Peyer's patch (tissue), 4 donors: Measurements from ENCODE around the gene ELMO1. TPM values are rescaled to one million over a fixed set of nuclear protein-coding genes. Genes with fewer than 3 reads are reported as not detected.

Experiments
- DNase-seq, 3 donors: peaks; one replicate each; pipeline ENCODE4 v3.0.0-alpha.2; 2017 to 2019
- H3K27ac ChIP-seq, 4 donors: fragments of 200-600 bp; sonication (generic); one replicate each; pipeline ENCODE4 v1.5.1; 2016 to 2019
- H3K27me3 ChIP-seq, 2 donors: fragments of 200-600 bp; sonication (generic); one replicate each; pipeline ENCODE4 v1.5.1; 2019
- H3K36me3 ChIP-seq, 3 donors: fragments of 200-600 bp; sonication (generic); one replicate each; pipeline ENCODE4 v1.5.1; 2016 to 2019
- H3K4me1 ChIP-seq, 4 donors: fragments of 200-600 bp; sonication (generic); one replicate each; pipeline ENCODE4 v1.5.1; 2016 to 2019
- H3K4me3 ChIP-seq, 4 donors: fragments of 200-600 bp; sonication (generic); 1 replicate in 3 of 4; 2 replicates in 1 of 4; pipeline ENCODE4 v1.5.1; 2016 to 2019; ENCODE audit warnings: mild to moderate bottlenecking in 1 of 4
- H3K9me3 ChIP-seq, 4 donors: fragments of 200-600 bp; sonication (generic); one replicate each; pipeline ENCODE4 v1.5.1; 2016 to 2019; ENCODE audit warnings: mild to moderate bottlenecking in 1 of 4
- POLR2A ChIP-seq, 2 donors: fragments of 450-650 bp; IDR thresholded peaks; one replicate each; pipeline ENCODE4 v1.5.1; 2017; ENCODE audit warnings: antibody characterized with exemption in 2 of 2, mild to moderate bottlenecking in 2 of 2, moderate library complexity in 2 of 2
- total RNA-seq, 4 donors: library from RNA; depleted of rRNA; stranded (reverse); fragments of >200 nt; gene quantifications; one replicate each; pipeline ENCODE4 v1.1.0, GENCODE V29; 2016
- TF ChIP-seq, protein P1 (sequence below), 6 experiments: fragments of 450-650 bp in 4 of 6; fragments of 200-600 bp in 2 of 6; sonication (generic) in 1 of 6; IDR thresholded peaks; one replicate each; pipeline ENCODE4 v1.5.1; 2017 to 2019; ENCODE audit warnings: antibody characterized with exemption in 6 of 6, mild to moderate bottlenecking in 3 of 6, moderate library complexity in 1 of 6

Gene ELMO1
- total RNA-seq, 4 donors from 2014 or later = 43.1 to 381 (median 72.2) TPM

- TF ChIP-seq, protein P1, sequence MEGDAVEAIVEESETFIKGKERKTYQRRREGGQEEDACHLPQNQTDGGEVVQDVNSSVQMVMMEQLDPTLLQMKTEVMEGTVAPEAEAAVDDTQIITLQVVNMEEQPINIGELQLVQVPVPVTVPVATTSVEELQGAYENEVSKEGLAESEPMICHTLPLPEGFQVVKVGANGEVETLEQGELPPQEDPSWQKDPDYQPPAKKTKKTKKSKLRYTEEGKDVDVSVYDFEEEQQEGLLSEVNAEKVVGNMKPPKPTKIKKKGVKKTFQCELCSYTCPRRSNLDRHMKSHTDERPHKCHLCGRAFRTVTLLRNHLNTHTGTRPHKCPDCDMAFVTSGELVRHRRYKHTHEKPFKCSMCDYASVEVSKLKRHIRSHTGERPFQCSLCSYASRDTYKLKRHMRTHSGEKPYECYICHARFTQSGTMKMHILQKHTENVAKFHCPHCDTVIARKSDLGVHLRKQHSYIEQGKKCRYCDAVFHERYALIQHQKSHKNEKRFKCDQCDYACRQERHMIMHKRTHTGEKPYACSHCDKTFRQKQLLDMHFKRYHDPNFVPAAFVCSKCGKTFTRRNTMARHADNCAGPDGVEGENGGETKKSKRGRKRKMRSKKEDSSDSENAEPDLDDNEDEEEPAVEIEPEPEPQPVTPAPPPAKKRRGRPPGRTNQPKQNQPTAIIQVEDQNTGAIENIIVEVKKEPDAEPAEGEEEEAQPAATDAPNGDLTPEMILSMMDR (IDR thresholded peaks at IDR 0.05) = no peak
- TF ChIP-seq POLR2A (IDR thresholded peaks at IDR 0.05) = no peak
These were observed 432.4 kb downstream of the ELMO1 start for GRCh38 chr7:37016064-37016878.

GRCh38 chr7:37015353-37016034, 433.2 kb downstream of the ELMO1 start:
- Histone ChIP-seq H3K27me3 (no peaks in the 10 kb centered on the region), H3K36me3 (peaks cover 0 to 10% (median 0%) of the 10 kb centered on the region in 3 donors), H3K27ac (no peak overlapping the region), H3K4me3 (no peak overlapping the region), H3K4me1 (no peaks in the 10 kb centered on the region), H3K9me3 (no peaks in the 10 kb centered on the region)
- TF ChIP-seq POLR2A (IDR thresholded peaks at IDR 0.05) = no peak
- TF ChIP-seq, protein P1 (IDR thresholded peaks at IDR 0.05) = no peak
- no peak for DNase-seq

More at GRCh38 chr7:37016064-37016878, 432.4 kb downstream of the ELMO1 start:
- no peak for DNase-seq
- H3K27ac ChIP-seq = no peak overlapping the region
- no peaks in the 10 kb centered on the region for H3K4me1 ChIP-seq
- H3K4me3 ChIP-seq = no peak overlapping the region
- H3K27me3 ChIP-seq = no peaks in the 10 kb centered on the region
- no peaks in the 10 kb centered on the region for H3K9me3 ChIP-seq
- peaks cover 0 to 10% (median 0%) of the 10 kb centered on the region in 3 donors for H3K36me3 ChIP-seq

DNA sequence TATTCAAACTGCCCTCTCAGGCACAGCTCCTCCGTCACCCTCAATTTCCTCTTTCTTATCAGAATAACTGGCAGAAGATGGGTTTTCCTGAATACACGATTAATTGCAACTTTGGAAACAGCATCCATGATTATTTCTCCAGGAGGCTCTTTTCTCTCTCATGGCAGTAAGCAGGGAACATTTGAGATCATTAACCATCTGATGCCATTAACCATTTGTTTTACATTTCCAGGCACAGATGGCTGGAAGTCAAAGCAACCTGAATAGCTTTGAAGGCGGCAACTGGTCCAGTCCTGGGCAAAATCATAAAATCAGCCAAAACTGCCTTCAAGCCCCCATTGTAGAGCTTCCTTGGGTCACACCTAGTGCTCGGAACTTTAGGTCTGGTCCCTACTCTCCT, 434.9 kb downstream of the ELMO1 start:
- H3K4me3 ChIP-seq = no peak overlapping the region
- H3K36me3 ChIP-seq = peaks cover 0 to 10% (median 0%) of the 10 kb centered on the region in 3 donors
- no peaks in the 10 kb centered on the region for H3K9me3 ChIP-seq
- H3K27me3 ChIP-seq = no peaks in the 10 kb centered on the region
- TF ChIP-seq POLR2A (IDR thresholded peaks at IDR 0.05) = no peak
- TF ChIP-seq, protein P1 (IDR thresholded peaks at IDR 0.05) = no peak
- DNase-seq = no peak
- H3K4me1 ChIP-seq = no peaks in the 10 kb centered on the region
- no peak overlapping the region for H3K27ac ChIP-seq

- Histone ChIP-seq H3K27me3 (no peaks in the 10 kb centered on the region), H3K4me3 (no peak overlapping the region), H3K9me3 (no peaks in the 10 kb centered on the region), H3K27ac (no peak overlapping the region), H3K4me1 (no peaks in the 10 kb centered on the region), H3K36me3 (peaks cover 0 to 10% (median 0%) of the 10 kb centered on the region in 3 donors)
- TF ChIP-seq POLR2A (IDR thresholded peaks at IDR 0.05) = no peak
- TF ChIP-seq, protein P1 (IDR thresholded peaks at IDR 0.05) = no peak
- DNase-seq = no peak
These were observed 437.3 kb downstream of the ELMO1 start for GRCh38 chr7:37011151-37011890.

- H3K4me3 ChIP-seq = no peak overlapping the region
- H3K4me1 ChIP-seq = no peaks in the 10 kb centered on the region
- H3K9me3 ChIP-seq = no peaks in the 10 kb centered on the region
- no peak for TF ChIP-seq POLR2A (IDR thresholded peaks at IDR 0.05)
- TF ChIP-seq, protein P1 (IDR thresholded peaks at IDR 0.05) = no peak
- H3K27ac ChIP-seq = no peak overlapping the region
- peaks cover 0 to 10% (median 0%) of the 10 kb centered on the region in 3 donors for H3K36me3 ChIP-seq
- DNase-seq = no peak
- no peaks in the 10 kb centered on the region for H3K27me3 ChIP-seq
These were observed 439.5 kb downstream of the ELMO1 start for GRCh38 chr7:37009125-37009675.
